SK-N-SH (cell line): Measurements from ENCODE around the gene TTC16.
"Not testable (repeated sequence)": the region's sequence is repeated elsewhere in the genome, so short reads cannot be mapped to it uniquely, and the experiment has no call there.

ENCODE experiments used
- CHD2 ChIP-seq: fragments of 150-350 bp; IDR thresholded peaks from 2 replicates; pipeline ENCODE4 v1.6.1; 2018; ENCODE audit warnings: low read length; ENCODE audit not compliant: partially characterized antibody
- EP300 ChIP-seq, 2 experiments: IDR thresholded peaks; 2 replicates each; pipeline versions ENCODE4 v1.4.0 to v1.6.1; 2012; ENCODE audit warnings: borderline replicate concordance in 1 of 2, low read depth in 1 of 2, low read length in 1 of 2
- GABPA ChIP-seq: IDR thresholded peaks from 2 replicates; pipeline ENCODE4 v1.4.0; 2012; ENCODE audit warnings: low read depth, mild to moderate bottlenecking
- POLR2AphosphoS5 ChIP-seq: IDR thresholded peaks from 2 replicates; pipeline ENCODE4 v1.6.1; 2012; ENCODE audit warnings: low read depth, low read length
- RFX5 ChIP-seq: IDR thresholded peaks from 2 replicates; pipeline ENCODE4 v1.6.1; 2012; ENCODE audit warnings: mild to moderate bottlenecking, improper control_type of control experiment, low read length
- SMC3 ChIP-seq: IDR thresholded peaks from 2 replicates; pipeline ENCODE4 v1.6.1; 2012; ENCODE audit warnings: low read depth, low read length, improper control_type of control experiment
- TAF1 ChIP-seq: IDR thresholded peaks from 2 replicates; pipeline ENCODE4 v1.6.1; 2012; ENCODE audit warnings: low read depth, mild to moderate bottlenecking, low read length, moderate library complexity, borderline replicate concordance
- TEAD4 ChIP-seq: IDR thresholded peaks from 2 replicates; pipeline ENCODE4 v1.4.0; 2012; ENCODE audit warnings: mild to moderate bottlenecking, borderline replicate concordance; ENCODE audit not compliant: insufficient read depth
- TF ChIP-seq, protein P1 (sequence below): IDR thresholded peaks from 2 replicates; pipeline ENCODE4 v1.6.1; 2012; ENCODE audit warnings: mild to moderate bottlenecking, low read depth, low read length, moderate library complexity
- TF ChIP-seq, protein P2 (sequence below): fragments of 200-600 bp; sonication (generic); IDR thresholded peaks from 2 replicates; pipeline ENCODE4 v1.6.1; 2017; ENCODE audit warnings: antibody characterized with exemption, mild to moderate bottlenecking, moderate library complexity
- TF ChIP-seq, protein P3 (sequence below): IDR thresholded peaks from 2 replicates; pipeline ENCODE4 v1.4.0; 2012; ENCODE audit warnings: low read depth, borderline replicate concordance
- TF ChIP-seq, protein P4 (sequence below): IDR thresholded peaks from 2 replicates; pipeline ENCODE4 v1.4.0; 2012; ENCODE audit warnings: low read depth, borderline replicate concordance

DNA sequence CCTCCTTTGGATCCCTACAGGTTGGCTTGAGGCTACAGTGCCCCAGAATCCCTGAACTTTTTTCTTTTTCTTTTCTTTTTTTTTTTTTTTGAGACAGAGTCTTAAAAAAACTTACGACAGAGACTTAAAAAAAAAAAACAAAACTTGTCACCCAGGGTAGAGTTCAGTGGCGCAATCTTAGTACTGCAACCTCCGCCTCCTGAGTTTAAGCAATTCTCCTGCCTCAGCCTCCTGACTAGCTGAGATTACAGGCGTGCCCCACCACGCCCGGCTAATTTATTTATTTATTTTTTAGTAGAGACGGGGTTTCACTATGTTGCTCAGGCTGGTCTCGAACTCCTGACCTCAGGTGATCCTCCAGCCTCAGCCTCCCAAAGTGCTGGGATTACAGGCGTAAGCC, 65.0 kb downstream of the TTC16 start:
- TF ChIP-seq, protein P1, sequence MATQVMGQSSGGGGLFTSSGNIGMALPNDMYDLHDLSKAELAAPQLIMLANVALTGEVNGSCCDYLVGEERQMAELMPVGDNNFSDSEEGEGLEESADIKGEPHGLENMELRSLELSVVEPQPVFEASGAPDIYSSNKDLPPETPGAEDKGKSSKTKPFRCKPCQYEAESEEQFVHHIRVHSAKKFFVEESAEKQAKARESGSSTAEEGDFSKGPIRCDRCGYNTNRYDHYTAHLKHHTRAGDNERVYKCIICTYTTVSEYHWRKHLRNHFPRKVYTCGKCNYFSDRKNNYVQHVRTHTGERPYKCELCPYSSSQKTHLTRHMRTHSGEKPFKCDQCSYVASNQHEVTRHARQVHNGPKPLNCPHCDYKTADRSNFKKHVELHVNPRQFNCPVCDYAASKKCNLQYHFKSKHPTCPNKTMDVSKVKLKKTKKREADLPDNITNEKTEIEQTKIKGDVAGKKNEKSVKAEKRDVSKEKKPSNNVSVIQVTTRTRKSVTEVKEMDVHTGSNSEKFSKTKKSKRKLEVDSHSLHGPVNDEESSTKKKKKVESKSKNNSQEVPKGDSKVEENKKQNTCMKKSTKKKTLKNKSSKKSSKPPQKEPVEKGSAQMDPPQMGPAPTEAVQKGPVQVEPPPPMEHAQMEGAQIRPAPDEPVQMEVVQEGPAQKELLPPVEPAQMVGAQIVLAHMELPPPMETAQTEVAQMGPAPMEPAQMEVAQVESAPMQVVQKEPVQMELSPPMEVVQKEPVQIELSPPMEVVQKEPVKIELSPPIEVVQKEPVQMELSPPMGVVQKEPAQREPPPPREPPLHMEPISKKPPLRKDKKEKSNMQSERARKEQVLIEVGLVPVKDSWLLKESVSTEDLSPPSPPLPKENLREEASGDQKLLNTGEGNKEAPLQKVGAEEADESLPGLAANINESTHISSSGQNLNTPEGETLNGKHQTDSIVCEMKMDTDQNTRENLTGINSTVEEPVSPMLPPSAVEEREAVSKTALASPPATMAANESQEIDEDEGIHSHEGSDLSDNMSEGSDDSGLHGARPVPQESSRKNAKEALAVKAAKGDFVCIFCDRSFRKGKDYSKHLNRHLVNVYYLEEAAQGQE = not testable (repeated sequence)
- TF ChIP-seq, protein P2, sequence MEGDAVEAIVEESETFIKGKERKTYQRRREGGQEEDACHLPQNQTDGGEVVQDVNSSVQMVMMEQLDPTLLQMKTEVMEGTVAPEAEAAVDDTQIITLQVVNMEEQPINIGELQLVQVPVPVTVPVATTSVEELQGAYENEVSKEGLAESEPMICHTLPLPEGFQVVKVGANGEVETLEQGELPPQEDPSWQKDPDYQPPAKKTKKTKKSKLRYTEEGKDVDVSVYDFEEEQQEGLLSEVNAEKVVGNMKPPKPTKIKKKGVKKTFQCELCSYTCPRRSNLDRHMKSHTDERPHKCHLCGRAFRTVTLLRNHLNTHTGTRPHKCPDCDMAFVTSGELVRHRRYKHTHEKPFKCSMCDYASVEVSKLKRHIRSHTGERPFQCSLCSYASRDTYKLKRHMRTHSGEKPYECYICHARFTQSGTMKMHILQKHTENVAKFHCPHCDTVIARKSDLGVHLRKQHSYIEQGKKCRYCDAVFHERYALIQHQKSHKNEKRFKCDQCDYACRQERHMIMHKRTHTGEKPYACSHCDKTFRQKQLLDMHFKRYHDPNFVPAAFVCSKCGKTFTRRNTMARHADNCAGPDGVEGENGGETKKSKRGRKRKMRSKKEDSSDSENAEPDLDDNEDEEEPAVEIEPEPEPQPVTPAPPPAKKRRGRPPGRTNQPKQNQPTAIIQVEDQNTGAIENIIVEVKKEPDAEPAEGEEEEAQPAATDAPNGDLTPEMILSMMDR = not testable (repeated sequence)
- not testable (repeated sequence) for TF ChIP-seq EP300 (IDR thresholded peaks at IDR 0.05; ENCODE audit: borderline replicate concordance in 1 of 2, low read depth in 1 of 2, low read length in 1 of 2); POLR2AphosphoS5; GABPA; TEAD4; CHD2; RFX5; TAF1; SMC3
- TF ChIP-seq, protein P3, sequence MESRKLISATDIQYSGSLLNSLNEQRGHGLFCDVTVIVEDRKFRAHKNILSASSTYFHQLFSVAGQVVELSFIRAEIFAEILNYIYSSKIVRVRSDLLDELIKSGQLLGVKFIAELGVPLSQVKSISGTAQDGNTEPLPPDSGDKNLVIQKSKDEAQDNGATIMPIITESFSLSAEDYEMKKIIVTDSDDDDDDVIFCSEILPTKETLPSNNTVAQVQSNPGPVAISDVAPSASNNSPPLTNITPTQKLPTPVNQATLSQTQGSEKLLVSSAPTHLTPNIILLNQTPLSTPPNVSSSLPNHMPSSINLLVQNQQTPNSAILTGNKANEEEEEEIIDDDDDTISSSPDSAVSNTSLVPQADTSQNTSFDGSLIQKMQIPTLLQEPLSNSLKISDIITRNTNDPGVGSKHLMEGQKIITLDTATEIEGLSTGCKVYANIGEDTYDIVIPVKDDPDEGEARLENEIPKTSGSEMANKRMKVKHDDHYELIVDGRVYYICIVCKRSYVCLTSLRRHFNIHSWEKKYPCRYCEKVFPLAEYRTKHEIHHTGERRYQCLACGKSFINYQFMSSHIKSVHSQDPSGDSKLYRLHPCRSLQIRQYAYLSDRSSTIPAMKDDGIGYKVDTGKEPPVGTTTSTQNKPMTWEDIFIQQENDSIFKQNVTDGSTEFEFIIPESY = not testable (repeated sequence)
- TF ChIP-seq, protein P4, sequence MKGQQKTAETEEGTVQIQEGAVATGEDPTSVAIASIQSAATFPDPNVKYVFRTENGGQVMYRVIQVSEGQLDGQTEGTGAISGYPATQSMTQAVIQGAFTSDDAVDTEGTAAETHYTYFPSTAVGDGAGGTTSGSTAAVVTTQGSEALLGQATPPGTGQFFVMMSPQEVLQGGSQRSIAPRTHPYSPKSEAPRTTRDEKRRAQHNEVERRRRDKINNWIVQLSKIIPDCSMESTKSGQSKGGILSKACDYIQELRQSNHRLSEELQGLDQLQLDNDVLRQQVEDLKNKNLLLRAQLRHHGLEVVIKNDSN = not testable (repeated sequence)
